Pancreas (tissue), 10 donors: ENCODE data around the gene TAB2. TPM values are rescaled to one million over a fixed set of nuclear protein-coding genes. Genes with fewer than 3 reads are reported as not detected.

ENCODE experiments used
- ATAC-seq, 4 donors: fragments of 200-7000 bp; cut with Tn5 transposase; one replicate each; pipeline versions ENCODE4 v1.8.0 to v1.9.1; 2020; ENCODE audit warnings: mild to moderate bottlenecking in 4 of 4, moderate library complexity in 4 of 4
- DNase-seq, 6 donors: peaks; one replicate each; pipeline ENCODE4 v3.0.0-alpha.2; 2020
- FAIRE-seq: peaks from 2 replicates; lab custom pipeline; 2012; peaks lifted over from hg19 to GRCh38; lab: Jason Lieb, UNC
- H3K27ac ChIP-seq, 4 donors: fragments of 200-600 bp; sonication (generic); 1 replicate in 3 of 4; 2 replicates in 1 of 4; pipeline versions ENCODE4 v1.5.0 to v1.8.0; 2020
- H3K27me3 ChIP-seq, 4 donors: fragments of 200-600 bp; one replicate each; pipeline ENCODE4 v1.8.0; 2021
- H3K36me3 ChIP-seq, 3 donors: fragments of 200-600 bp; sonication (generic) in 1 of 3; one replicate each; pipeline versions ENCODE4 v1.5.0 to v1.8.0; 2020 to 2021
- H3K4me1 ChIP-seq, 3 donors: fragments of 200-600 bp; one replicate each; pipeline ENCODE4 v1.8.0; 2021
- H3K4me3 ChIP-seq, 4 donors: fragments of 200-600 bp; sonication (generic) in 2 of 4; one replicate each; pipeline versions ENCODE4 v1.5.0 to v1.8.0; 2020 to 2021
- H3K9me3 ChIP-seq, 4 donors: fragments of 200-600 bp; one replicate each; pipeline ENCODE4 v1.8.0; 2021
- WGBS, 2 donors: extraction: QIAGEN DNeasy Blood & Tissue Kit; methylation state at CpG; one replicate each; pipeline ENCODE4 v1.1.7; 2013; 5-methylcytosine and 5-hydroxymethylcytosine counted together
- intact Hi-C, 3 donors: fragments of 100-400 bp; cut with DNase I; formaldehyde crosslinking; loops; one replicate each; pipeline versions ENCODE4 v1.11.1 to v1.14.2; 2022
- polyA plus RNA-seq, 2 donors: library from polyadenylated mRNA; stranded (reverse); fragments of 200-250 nt; gene quantifications; one replicate each; pipeline ENCODE4 v1.2.3, GENCODE V29; 2013
- total RNA-seq, 6 donors: library from RNA; stranded (reverse); fragmentation: NEBNext Ultra II Directional in 4 of 6; extraction: Animal tissue kit (Norgen Biotek cat#: 25700) in 4 of 6; gene quantifications; one replicate each; pipeline versions ENCODE4 v1.2.1 to v1.2.4, GENCODE V29; 2021 to 2023
- TF ChIP-seq, protein P1 (sequence below), 4 donors: fragments of 200-600 bp; sonication (generic) in 3 of 4; IDR thresholded peaks; one replicate each; pipeline versions ENCODE4 v1.5.0 to v1.8.0; 2021; ENCODE audit warnings: antibody characterized with exemption in 4 of 4
- donor health status: healthy with polysubstance abuse.
- donor health status: DM: no; HTN: no; CAD: no; lungs with moderate emphysema.
- donor health status: DM: no; HTN: no; CAD: no.
- donor health status: control.
- donor health status: control.
- donor health status: Bipolar disorder and iron deficiency.
- donor health status: DM: yes; HTN: yes; CAD: no.
- donor health status: DM: no; HTN: no; CAD: no.
- donor health status: DM: no; HTN: no; CAD: no.
- donor health status: DM: yes; HTN: yes; CAD: no.

TAB2 gene, protein sequence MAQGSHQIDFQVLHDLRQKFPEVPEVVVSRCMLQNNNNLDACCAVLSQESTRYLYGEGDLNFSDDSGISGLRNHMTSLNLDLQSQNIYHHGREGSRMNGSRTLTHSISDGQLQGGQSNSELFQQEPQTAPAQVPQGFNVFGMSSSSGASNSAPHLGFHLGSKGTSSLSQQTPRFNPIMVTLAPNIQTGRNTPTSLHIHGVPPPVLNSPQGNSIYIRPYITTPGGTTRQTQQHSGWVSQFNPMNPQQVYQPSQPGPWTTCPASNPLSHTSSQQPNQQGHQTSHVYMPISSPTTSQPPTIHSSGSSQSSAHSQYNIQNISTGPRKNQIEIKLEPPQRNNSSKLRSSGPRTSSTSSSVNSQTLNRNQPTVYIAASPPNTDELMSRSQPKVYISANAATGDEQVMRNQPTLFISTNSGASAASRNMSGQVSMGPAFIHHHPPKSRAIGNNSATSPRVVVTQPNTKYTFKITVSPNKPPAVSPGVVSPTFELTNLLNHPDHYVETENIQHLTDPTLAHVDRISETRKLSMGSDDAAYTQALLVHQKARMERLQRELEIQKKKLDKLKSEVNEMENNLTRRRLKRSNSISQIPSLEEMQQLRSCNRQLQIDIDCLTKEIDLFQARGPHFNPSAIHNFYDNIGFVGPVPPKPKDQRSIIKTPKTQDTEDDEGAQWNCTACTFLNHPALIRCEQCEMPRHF
- total RNA-seq (10 to 100 TPM; 19.6 to 35.1 (median 23.8) TPM), polyA plus RNA-seq (10 to 100 TPM in 1 of 2 donors, 1 to 10 TPM in 1; 6.6 to 13.9 TPM)

- TF ChIP-seq, protein P1, sequence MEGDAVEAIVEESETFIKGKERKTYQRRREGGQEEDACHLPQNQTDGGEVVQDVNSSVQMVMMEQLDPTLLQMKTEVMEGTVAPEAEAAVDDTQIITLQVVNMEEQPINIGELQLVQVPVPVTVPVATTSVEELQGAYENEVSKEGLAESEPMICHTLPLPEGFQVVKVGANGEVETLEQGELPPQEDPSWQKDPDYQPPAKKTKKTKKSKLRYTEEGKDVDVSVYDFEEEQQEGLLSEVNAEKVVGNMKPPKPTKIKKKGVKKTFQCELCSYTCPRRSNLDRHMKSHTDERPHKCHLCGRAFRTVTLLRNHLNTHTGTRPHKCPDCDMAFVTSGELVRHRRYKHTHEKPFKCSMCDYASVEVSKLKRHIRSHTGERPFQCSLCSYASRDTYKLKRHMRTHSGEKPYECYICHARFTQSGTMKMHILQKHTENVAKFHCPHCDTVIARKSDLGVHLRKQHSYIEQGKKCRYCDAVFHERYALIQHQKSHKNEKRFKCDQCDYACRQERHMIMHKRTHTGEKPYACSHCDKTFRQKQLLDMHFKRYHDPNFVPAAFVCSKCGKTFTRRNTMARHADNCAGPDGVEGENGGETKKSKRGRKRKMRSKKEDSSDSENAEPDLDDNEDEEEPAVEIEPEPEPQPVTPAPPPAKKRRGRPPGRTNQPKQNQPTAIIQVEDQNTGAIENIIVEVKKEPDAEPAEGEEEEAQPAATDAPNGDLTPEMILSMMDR (IDR thresholded peaks at IDR 0.05) = no peak
- FAIRE-seq = no peak
- 0 to 1% methylated on average over 12 to 85 of the region's 92 CpGs for WGBS, 2 donors
Observed at GRCh38 chr6:149317644-149318571, at the start of gene TAB2. TAB2 (plus strand) TSS chr6:149317712; CDS start chr6:149369998, 52,286 bp downstream.

DNA sequence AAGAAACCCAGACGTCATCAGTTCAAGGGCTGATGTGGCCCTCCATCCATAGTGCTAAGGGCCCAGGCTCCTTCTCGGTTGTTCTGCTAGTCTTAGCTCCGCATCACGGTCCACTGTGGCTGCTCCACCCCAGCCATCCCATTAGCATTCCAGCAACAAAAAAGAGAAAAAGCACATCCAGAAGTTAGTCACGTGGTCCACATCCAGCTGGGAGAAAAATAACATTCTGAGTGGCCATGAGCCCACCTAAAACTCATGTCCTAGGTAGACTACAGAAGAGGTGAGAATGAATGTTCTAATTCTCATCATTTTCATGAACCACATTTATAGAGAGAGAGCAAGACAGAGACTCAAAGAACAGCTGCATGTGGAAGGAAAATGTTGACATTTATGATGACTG lies 49.4 kb upstream of the TAB2 start:
- TF ChIP-seq, protein P1 (IDR thresholded peaks at IDR 0.05) = no peak
- no peak overlapping the region for H3K27ac ChIP-seq
- 89 to 93% methylated on average over 5 of the region's 5 CpGs for WGBS, 2 donors

More at GRCh38 chr6:149317644-149318571, at the start of gene TAB2:
- Histone ChIP-seq H3K27ac (peak within 1 kb of the TSS; percentile 93 to 98 (median 96)), H3K36me3 (no peaks in the 10 kb centered on the region), H3K9me3 (no peaks in the 10 kb centered on the region), H3K4me3 (peak within 1 kb of the TSS; percentile 88 to 93 (median 90)), H3K4me1 (peaks cover 9 to 30% (median 28%) of the 10 kb centered on the region in 3 donors), H3K27me3 (no peaks in the 10 kb centered on the region)
- ATAC-seq (peak; percentile 59 to 73 (median 66)), DNase-seq (peak in 4 of 6 donors; percentile 34 to 65 (median 46))
- intact Hi-C loops = no loop called here

GRCh38 chr6:149268768-149269167 lies 48.7 kb upstream of the TAB2 start:
- Histone ChIP-seq H3K4me1 (no peaks in the 10 kb centered on the region), H3K9me3 (no peaks in the 10 kb centered on the region), H3K27me3 (no peaks in the 10 kb centered on the region), H3K27ac (no peak overlapping the region), H3K36me3 (no peaks in the 10 kb centered on the region), H3K4me3 (no peak overlapping the region)
- intact Hi-C loops = no loop called here
- FAIRE-seq = no peak
- ATAC-seq = no peak
- no peak for DNase-seq
- 20 to 22% methylated on average over 1 of the region's 1 CpG for WGBS, 2 donors
- TF ChIP-seq, protein P1 (IDR thresholded peaks at IDR 0.05) = no peak

More for the DNA sequence above, 49.4 kb upstream of the TAB2 start:
- intact Hi-C loops = no loop called here
- ATAC-seq (no peak), FAIRE-seq (no peak), DNase-seq (no peak)
- Histone ChIP-seq H3K27me3 (no peaks in the 10 kb centered on the region), H3K4me3 (no peak overlapping the region), H3K36me3 (no peaks in the 10 kb centered on the region), H3K9me3 (no peaks in the 10 kb centered on the region), H3K4me1 (no peaks in the 10 kb centered on the region)

- ATAC-seq (no peak), DNase-seq (no peak), FAIRE-seq (no peak)
- 92 to 96% methylated on average over 4 of the region's 4 CpGs for WGBS, 2 donors
- intact Hi-C loops = no loop called here
- Histone ChIP-seq H3K4me3 (no peak overlapping the region), H3K36me3 (no peaks in the 10 kb centered on the region), H3K4me1 (no peaks in the 10 kb centered on the region), H3K27me3 (no peaks in the 10 kb centered on the region), H3K9me3 (no peaks in the 10 kb centered on the region), H3K27ac (no peak overlapping the region)
- TF ChIP-seq, protein P1 (IDR thresholded peaks at IDR 0.05) = no peak
Observed at GRCh38 chr6:149270616-149271015, 46.9 kb upstream of the TAB2 start.
